ENCODE data around the gene KMT2D.
"Not testable (repeated sequence)": the region's sequence is repeated elsewhere in the genome, so short reads cannot be mapped to it uniquely, and the experiment has no call there.

KMT2D gene

GRCh38 chr12:49088150-49088931 lies 27.7 kb upstream of the KMT2D start:
- DNase-seq = peak; percentile 80

GRCh38 chr12:49086116-49086515 lies 25.5 kb upstream of the KMT2D start:
- no peak for DNase-seq

- no peak for DNase-seq
These were observed 23.8 kb upstream of the KMT2D start for GRCh38 chr12:49084438-49084837.

- DNase-seq = no peak
These were observed 19.2 kb upstream of the KMT2D start for GRCh38 chr12:49079793-49080192.

GRCh38 chr12:49070971-49071370 lies 10.4 kb upstream of the KMT2D start:
- no peak for DNase-seq

GRCh38 chr12:49069507-49070346 lies 9.1 kb upstream of the KMT2D start, which contains the start of gene RHEBL1:
TSS of gene RHEBL1 (minus strand) at chr12:49069979. CDS start at chr12:49069785, 194 bp downstream.
- peak; percentile 99 for DNase-seq

- DNase-seq = no peak
These were observed 8.4 kb upstream of the KMT2D start for GRCh38 chr12:49068879-49069506.

GRCh38 chr12:49066120-49066519 lies 5.5 kb upstream of the KMT2D start:
- no peak for DNase-seq

GRCh38 chr12:49064767-49065152 lies 4.2 kb upstream of the KMT2D start:
- no peak for DNase-seq

- DNase-seq = not testable (repeated sequence)
These were observed 1.3 kb upstream of the KMT2D start for GRCh38 chr12:49061916-49062315.

- no peak for DNase-seq
These were observed 610 bp upstream of the KMT2D start for GRCh38 chr12:49061157-49061650.

GRCh38 chr12:49059299-49060171 lies 1.1 kb downstream of the KMT2D start:
- peak; percentile 16 for DNase-seq

GRCh38 chr12:49059045-49059298 lies 1.6 kb downstream of the KMT2D start:
- DNase-seq = no peak

- no peak for DNase-seq
These were observed 2.1 kb downstream of the KMT2D start for GRCh38 chr12:49058366-49059044.

GRCh38 chr12:49057888-49058287 lies 2.7 kb downstream of the KMT2D start:
- DNase-seq = no peak

- peak; percentile 78 for DNase-seq
These were observed 4.4 kb downstream of the KMT2D start for GRCh38 chr12:49055978-49056754.

GRCh38 chr12:49055092-49055491 lies 5.5 kb downstream of the KMT2D start:
- DNase-seq = no peak

GRCh38 chr12:49054524-49054923 lies 6.1 kb downstream of the KMT2D start:
- DNase-seq = no peak

GRCh38 chr12:49054096-49054495 lies 6.5 kb downstream of the KMT2D start:
- no peak for DNase-seq

GRCh38 chr12:49052451-49053208 lies 8.0 kb downstream of the KMT2D start:
- no peak for DNase-seq
